ENCODE data around the gene STPG3.
A peak's percentile ranks its signal among the peaks of the same experiment; 100 is the strongest.

Gene STPG3

DNA sequence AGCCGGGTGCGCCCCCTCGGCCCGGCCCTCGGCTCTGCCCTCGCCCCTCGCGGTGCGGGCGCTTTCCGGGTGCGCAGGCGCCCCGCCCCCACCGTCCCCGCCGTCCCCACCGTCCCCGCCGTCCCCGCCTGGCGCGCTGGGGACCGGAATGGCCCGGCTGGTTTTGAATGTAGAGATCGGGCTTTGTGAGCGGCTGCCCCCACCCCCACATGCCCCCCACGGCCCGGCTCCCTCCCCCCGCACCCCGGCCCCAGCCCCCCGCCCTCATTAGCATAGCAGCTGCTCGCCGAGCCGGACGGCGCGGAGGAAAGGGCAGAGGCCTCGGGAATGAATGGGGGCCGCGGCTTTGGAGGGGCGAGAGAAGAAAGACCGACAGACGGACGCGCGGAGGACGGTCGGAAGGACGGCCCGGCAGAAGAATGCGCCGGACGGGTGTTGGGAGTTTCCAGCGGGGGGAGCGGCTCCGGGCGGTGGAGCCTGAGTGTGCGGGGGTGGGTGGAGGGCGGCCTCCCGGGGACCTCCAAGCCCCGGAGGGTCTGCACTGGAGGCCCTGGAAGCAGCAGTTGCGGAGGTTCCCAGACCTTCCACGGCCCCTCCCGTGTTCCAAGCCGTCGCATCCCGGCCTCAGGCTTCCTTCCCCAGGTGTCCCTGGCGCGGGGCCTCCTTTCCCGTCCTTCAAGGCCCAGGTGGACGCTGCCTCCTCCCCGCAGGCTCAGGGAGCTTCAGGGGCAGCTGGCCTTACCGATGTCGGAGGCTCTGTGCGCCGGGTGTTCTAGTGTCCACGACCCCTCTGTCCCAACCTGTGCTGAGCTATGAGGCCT, 45.0 kb downstream of the STPG3 start:
- peaks cover 38% of the 10 kb centered on the region for H3K4me1 Mint-ChIP-seq
- DNase-seq: peak; percentile 52
- H3K9me3 Mint-ChIP-seq: peaks cover 13% of the 10 kb centered on the region
- peaks cover 57% of the 10 kb centered on the region for H3K27me3 Mint-ChIP-seq (ENCODE audit: low read depth, poor library complexity)
- no peak overlapping the region for H3K27ac Mint-ChIP-seq
- H3K4me3 Mint-ChIP-seq: peak overlapping the region; percentile 79
- no peaks in the 10 kb centered on the region for H3K36me3 Mint-ChIP-seq (ENCODE audit: low read depth)
- TF ChIP-seq, protein P1, sequence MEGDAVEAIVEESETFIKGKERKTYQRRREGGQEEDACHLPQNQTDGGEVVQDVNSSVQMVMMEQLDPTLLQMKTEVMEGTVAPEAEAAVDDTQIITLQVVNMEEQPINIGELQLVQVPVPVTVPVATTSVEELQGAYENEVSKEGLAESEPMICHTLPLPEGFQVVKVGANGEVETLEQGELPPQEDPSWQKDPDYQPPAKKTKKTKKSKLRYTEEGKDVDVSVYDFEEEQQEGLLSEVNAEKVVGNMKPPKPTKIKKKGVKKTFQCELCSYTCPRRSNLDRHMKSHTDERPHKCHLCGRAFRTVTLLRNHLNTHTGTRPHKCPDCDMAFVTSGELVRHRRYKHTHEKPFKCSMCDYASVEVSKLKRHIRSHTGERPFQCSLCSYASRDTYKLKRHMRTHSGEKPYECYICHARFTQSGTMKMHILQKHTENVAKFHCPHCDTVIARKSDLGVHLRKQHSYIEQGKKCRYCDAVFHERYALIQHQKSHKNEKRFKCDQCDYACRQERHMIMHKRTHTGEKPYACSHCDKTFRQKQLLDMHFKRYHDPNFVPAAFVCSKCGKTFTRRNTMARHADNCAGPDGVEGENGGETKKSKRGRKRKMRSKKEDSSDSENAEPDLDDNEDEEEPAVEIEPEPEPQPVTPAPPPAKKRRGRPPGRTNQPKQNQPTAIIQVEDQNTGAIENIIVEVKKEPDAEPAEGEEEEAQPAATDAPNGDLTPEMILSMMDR (IDR thresholded peaks at IDR 0.05): no peak

DNA sequence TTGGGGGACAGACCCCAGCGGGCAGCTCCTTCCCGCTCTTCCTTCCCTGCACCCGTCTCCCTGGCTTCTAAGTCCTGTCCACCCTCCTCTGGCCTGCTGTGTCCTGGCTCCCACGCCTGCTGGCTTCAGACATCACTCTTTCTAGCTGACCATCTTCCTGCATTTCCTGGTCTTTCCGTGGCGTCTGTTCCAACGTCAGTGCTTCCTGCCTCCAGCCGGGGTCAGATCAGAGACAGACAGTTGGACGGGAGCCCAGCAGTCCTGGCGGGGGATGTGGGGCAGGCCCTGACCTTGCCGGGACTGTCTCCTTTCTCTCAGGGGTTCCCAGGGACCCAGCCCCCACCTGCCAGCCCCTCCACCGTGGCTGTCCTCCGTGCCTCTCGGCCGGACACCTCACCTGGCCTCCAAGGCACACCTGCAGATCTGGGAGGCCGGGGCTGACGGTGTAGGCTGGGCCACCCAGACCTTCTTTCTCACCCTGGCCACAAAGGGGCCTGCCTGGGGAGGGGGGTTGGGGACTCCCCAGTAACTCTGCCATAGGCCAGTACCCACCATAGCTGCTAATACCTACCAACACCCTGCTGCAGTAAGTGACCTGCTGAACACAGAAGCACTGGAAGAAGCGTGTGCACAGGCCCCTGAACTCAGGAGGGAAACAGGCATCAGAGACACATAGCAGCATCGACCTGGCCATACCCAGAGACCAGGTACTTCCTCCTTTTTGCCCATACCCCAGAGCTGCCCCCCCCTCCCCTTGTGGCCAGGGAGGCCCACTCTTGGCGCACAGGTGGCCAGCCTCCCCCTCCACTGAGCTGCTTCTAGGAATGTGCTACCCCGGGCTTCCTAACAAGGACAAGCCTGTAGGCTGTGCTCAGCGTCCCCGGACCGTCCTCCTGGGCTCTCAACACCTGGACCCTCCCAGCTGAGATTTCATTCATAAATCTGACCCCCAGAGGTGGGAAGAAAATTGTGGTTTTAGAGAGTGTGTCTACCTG, 45.9 kb downstream of the STPG3 start:
- Mint-ChIP-seq H3K36me3 (ENCODE audit: low read depth) (no peaks in the 10 kb centered on the region), H3K27me3 (ENCODE audit: low read depth, poor library complexity) (peaks cover 57% of the 10 kb centered on the region), H3K9me3 (peaks cover 13% of the 10 kb centered on the region), H3K27ac (no peak overlapping the region), H3K4me3 (peak overlapping the region; percentile 79), H3K4me1 (peaks cover 38% of the 10 kb centered on the region)
- TF ChIP-seq, protein P1 (IDR thresholded peaks at IDR 0.05): no peak
- DNase-seq: peak; percentile 14

DNA sequence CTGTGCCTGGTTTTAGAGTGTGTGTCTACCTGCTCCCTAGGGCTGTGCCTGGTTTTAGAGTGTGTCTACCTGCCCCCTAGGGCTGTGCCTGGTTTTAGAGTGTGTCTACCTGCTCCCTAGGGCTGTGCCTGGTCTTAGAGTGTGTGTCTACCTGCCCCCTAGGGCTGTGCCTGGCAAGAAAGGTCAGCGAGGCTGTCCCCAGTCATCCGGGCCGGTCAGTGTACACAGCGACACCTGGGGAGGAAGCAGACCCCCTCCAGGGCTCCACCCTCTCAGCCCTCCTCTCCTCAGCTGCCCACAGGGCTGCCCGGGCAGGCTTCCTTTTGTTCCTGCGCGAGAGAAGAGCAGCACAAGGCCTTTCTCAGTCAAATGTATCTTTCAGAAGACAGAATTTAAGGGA, 46.9 kb downstream of the STPG3 start:
- H3K27me3 Mint-ChIP-seq (ENCODE audit: low read depth, poor library complexity): peaks cover 50% of the 10 kb centered on the region
- no peak overlapping the region for H3K4me3 Mint-ChIP-seq
- TF ChIP-seq, protein P1 (IDR thresholded peaks at IDR 0.05): no peak
- no peaks in the 10 kb centered on the region for H3K36me3 Mint-ChIP-seq (ENCODE audit: low read depth)
- no peak for DNase-seq
- no peak overlapping the region for H3K27ac Mint-ChIP-seq
- H3K9me3 Mint-ChIP-seq: peaks cover 13% of the 10 kb centered on the region
- peaks cover 40% of the 10 kb centered on the region for H3K4me1 Mint-ChIP-seq

DNA sequence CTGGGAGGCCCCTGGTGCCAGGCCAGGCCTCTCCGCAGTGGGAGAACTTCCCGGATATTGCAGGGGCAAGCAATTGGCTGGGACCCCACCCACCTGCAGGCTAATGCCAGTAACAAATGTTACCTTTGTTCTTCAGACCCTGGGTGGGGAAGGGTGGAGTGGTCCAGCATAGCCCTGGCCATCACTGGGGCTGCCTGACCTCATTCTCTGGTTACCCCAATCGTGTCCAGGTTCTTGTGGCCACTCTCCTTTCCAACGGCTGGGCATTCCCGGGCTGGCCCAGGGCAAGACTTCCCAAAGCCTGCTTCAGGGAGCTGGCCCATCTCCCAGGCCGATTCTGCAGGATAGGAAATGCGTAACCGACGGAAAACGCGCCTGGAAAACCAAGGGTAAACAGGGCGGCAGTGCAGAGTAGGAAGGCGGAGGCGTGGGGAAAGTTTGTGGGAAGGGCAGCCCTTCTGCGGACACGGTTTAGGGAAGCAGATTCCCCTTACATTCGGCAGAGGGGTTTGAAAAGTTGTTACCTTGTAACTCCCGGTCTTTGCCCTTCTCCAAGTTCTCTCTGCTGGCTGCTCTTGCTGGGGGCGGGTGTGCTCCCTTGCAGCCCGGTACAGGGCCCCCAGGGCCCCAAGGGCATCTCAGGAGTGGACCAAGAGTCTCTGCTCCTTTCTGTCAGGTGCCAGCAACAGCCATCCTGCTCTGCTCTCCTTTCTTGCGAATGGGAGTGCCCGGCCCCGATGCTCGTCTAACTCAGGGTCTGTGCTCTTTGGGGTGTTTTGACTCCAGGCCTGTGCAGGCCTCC, 47.5 kb downstream of the STPG3 start:
- DNase-seq: peak; percentile 19
- Mint-ChIP-seq H3K4me3 (peak overlapping the region; percentile 66), H3K27ac (no peak overlapping the region), H3K4me1 (peaks cover 40% of the 10 kb centered on the region), H3K36me3 (ENCODE audit: low read depth) (no peaks in the 10 kb centered on the region), H3K27me3 (ENCODE audit: low read depth, poor library complexity) (peaks cover 46% of the 10 kb centered on the region), H3K9me3 (peaks cover 9% of the 10 kb centered on the region)
- TF ChIP-seq, protein P1 (IDR thresholded peaks at IDR 0.05): no peak

DNA sequence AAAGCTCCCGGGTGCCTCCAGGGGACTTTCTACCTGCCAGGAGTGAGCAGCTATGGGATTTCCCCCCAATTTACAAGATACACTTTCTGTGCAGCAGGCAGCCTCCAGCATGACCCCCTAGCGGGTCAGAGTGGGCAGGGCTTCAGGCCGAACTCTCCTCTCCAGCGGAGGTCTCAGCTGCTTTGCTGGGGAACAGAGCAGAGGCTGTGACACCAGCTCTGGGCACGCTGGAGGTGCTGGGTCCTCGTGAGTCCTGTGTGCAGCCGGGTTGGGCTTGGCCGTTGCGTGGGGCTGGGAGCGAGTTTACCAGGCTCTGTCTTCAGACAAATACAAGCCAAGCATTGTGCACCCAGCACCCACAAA, 48.1 kb downstream of the STPG3 start:
- DNase-seq: peak; percentile 48
- Mint-ChIP-seq H3K27me3 (ENCODE audit: low read depth, poor library complexity) (peaks cover 41% of the 10 kb centered on the region), H3K4me3 (peak overlapping the region; percentile 66), H3K9me3 (peaks cover 4% of the 10 kb centered on the region), H3K4me1 (peaks cover 41% of the 10 kb centered on the region), H3K36me3 (ENCODE audit: low read depth) (no peaks in the 10 kb centered on the region), H3K27ac (no peak overlapping the region)
- TF ChIP-seq, protein P1 (IDR thresholded peaks at IDR 0.05): peak; percentile 7

Measured in nephron progenitor cell (in vitro differentiated cells).